H1 (cell line): ENCODE results near the gene TPBGL. TPM values are rescaled to one million over a fixed set of nuclear protein-coding genes. Genes with fewer than 3 reads are reported as not detected.

Experiments used
- HDAC2 ChIP-seq, 2 experiments: fragments of 300-600 bp in 1 of 2; sonication (generic) in 1 of 2; IDR thresholded peaks; 2 replicates each; pipeline ENCODE4 v1.6.1; 2011 to 2012; ENCODE audit warnings: low read depth in 2 of 2, low read length in 2 of 2, mild to moderate bottlenecking in 2 of 2, moderate library complexity in 2 of 2, borderline replicate concordance in 1 of 2, inconsistent platforms in 1 of 2
- MAX ChIP-seq: IDR thresholded peaks from 2 replicates; pipeline ENCODE4 v1.6.1; 2012; ENCODE audit warnings: inconsistent platforms
- RAD21 ChIP-seq, 2 experiments: IDR thresholded peaks in 1 of 2; conservative IDR thresholded peaks in 1 of 2; 2 replicates each; pipeline ENCODE4 v1.6.1; 2011; ENCODE audit warnings: low read depth in 2 of 2, low read length in 2 of 2, improper control_type of control experiment in 1 of 2, inconsistent platforms in 1 of 2, mild to moderate bottlenecking in 1 of 2, moderate library complexity in 1 of 2
- ZNF274 ChIP-seq: IDR thresholded peaks from 2 replicates; pipeline ENCODE4 v1.7.0; 2012; ENCODE audit warnings: low read length, borderline replicate concordance; ENCODE audit errors: extremely low read depth
- polyA plus RNA-seq, 7 experiments: library from polyadenylated mRNA; depleted of rRNA in 3 of 7; stranded (reverse) in 5 of 7; unstranded in 2 of 7; fragments of >200 nt in 5 of 7; fragments of 200-250 nt in 2 of 7; gene quantifications; 1 replicate in 5 of 7; 2 replicates in 1 of 7; 4 replicates in 1 of 7; pipeline versions ENCODE4 v1.2.1 to v1.2.3, GENCODE V29; 2011 to 2013; ENCODE audit warnings: missing spikeins in 2 of 7, mixed read lengths in 2 of 7
- total RNA-seq: library from RNA; stranded (reverse); fragmentation: NEBNext Ultra II Directional; extraction: Animal tissue kit (Norgen Biotek cat#: 25700); gene quantifications from 2 replicates; pipeline ENCODE4 v1.2.1, GENCODE V29; 2021

TPBGL gene
- total and polyA plus RNA-seq, 2 of the 8 experiments (the other 6 are each of a cell fraction or from before 2014, with no cell fraction given) = 0.26 to 0.37 TPM

- TF ChIP-seq MAX (no peak), RAD21 (IDR thresholded peaks at IDR 0.05 in 1 of 2, conservative IDR thresholded peaks at IDR 0.05 in 1 of 2; ENCODE audit: low read depth in 2 of 2, low read length in 2 of 2) (no peak), HDAC2 (IDR thresholded peaks at IDR 0.05; ENCODE audit: borderline replicate concordance in 1 of 2, low read depth in 2 of 2, low read length in 2 of 2) (no peak), ZNF274 (no peak)
Observed at GRCh38 chr11:75287579-75287978, 47.0 kb downstream of the TPBGL start (continued).
